Measurements from ENCODE around the gene HIVEP3.

The HIVEP3 gene

GRCh38 chr1:41538741-41539417 lies 379.8 kb downstream of the HIVEP3 start:
- no peak for DNase-seq

- DNase-seq = no peak
Observed at GRCh38 chr1:41537788-41538351, 380.9 kb downstream of the HIVEP3 start.

- DNase-seq = no peak
Observed at GRCh38 chr1:41537251-41537650, 381.5 kb downstream of the HIVEP3 start.

- DNase-seq = no peak
Observed at GRCh38 chr1:41536361-41536802, 382.3 kb downstream of the HIVEP3 start.

GRCh38 chr1:41535716-41536115 lies 383.0 kb downstream of the HIVEP3 start:
- no peak for DNase-seq

GRCh38 chr1:41535276-41535675 lies 383.4 kb downstream of the HIVEP3 start:
- DNase-seq = no peak

- DNase-seq = no peak
Observed at GRCh38 chr1:41534181-41535076, 384.3 kb downstream of the HIVEP3 start.

GRCh38 chr1:41533731-41534080 lies 385.0 kb downstream of the HIVEP3 start:
- DNase-seq = no peak

- no peak for DNase-seq
Observed at GRCh38 chr1:41533016-41533730, 385.5 kb downstream of the HIVEP3 start.

- DNase-seq = no peak
Observed at GRCh38 chr1:41532206-41532975, 386.3 kb downstream of the HIVEP3 start.

GRCh38 chr1:41530411-41530810 lies 388.3 kb downstream of the HIVEP3 start:
- no peak for DNase-seq

GRCh38 chr1:41529621-41530395 lies 388.9 kb downstream of the HIVEP3 start:
- no peak for DNase-seq

GRCh38 chr1:41528726-41529605 lies 389.8 kb downstream of the HIVEP3 start:
- no peak for DNase-seq

GRCh38 chr1:41528106-41528505 lies 390.6 kb downstream of the HIVEP3 start:
- DNase-seq = no peak

GRCh38 chr1:41526956-41527561 lies 391.7 kb downstream of the HIVEP3 start:
- DNase-seq = no peak

- DNase-seq = no peak
Observed at GRCh38 chr1:41525891-41526587, 392.7 kb downstream of the HIVEP3 start.

GRCh38 chr1:41524676-41525675 lies 393.7 kb downstream of the HIVEP3 start:
- DNase-seq = no peak
